Mesenchymal stem cell (in vitro differentiated cells and primary cell): Measurements from ENCODE around the gene MPPED2.

Experiments used
- DNase-seq: peaks from one replicate; pipeline ENCODE4 v3.0.0-alpha.2; 2013
- H2AFZ ChIP-seq: one replicate; pipeline ENCODE4 v1.6.1; 2013; ENCODE audit warnings: low read depth, mild to moderate bottlenecking, control low read depth, inconsistent platforms, low read length, moderate library complexity
- H2AK5ac ChIP-seq: 2 replicates; pipeline ENCODE4 v1.6.1; 2013; ENCODE audit warnings: low read length, moderate library complexity, mild to moderate bottlenecking, inconsistent platforms; ENCODE audit not compliant: severe bottlenecking
- H2BK120ac ChIP-seq: one replicate; pipeline ENCODE4 v1.6.1; 2013; ENCODE audit warnings: low read depth, mild to moderate bottlenecking, inconsistent platforms, low read length, moderate library complexity
- H2BK12ac ChIP-seq, 2 experiments: one replicate each; pipeline ENCODE4 v1.6.1; 2013; ENCODE audit warnings: inconsistent platforms in 2 of 2, low read length in 2 of 2, mild to moderate bottlenecking in 2 of 2, moderate library complexity in 2 of 2, control low read depth in 1 of 2
- H2BK15ac ChIP-seq: one replicate; pipeline ENCODE4 v1.6.1; 2013; ENCODE audit warnings: mild to moderate bottlenecking, low read depth, inconsistent platforms; ENCODE audit not compliant: poor library complexity, severe bottlenecking
- H2BK5ac ChIP-seq: 2 replicates; pipeline ENCODE4 v1.6.1; 2013; ENCODE audit warnings: low read depth, mild to moderate bottlenecking, low read length, control low read depth, inconsistent platforms; ENCODE audit not compliant: poor library complexity, severe bottlenecking
- H3K14ac ChIP-seq, 2 experiments: one replicate each; pipeline ENCODE4 v1.6.1; 2013; ENCODE audit warnings: inconsistent platforms in 2 of 2, low read length in 2 of 2, control low read depth in 1 of 2, mild to moderate bottlenecking in 1 of 2, moderate library complexity in 1 of 2
- H3K18ac ChIP-seq, 2 experiments: one replicate each; pipeline ENCODE4 v1.6.1; 2013; ENCODE audit warnings: inconsistent platforms in 2 of 2, low read length in 2 of 2, control low read depth in 1 of 2, low read depth in 1 of 2, mild to moderate bottlenecking in 1 of 2
- H3K23ac ChIP-seq, 2 experiments: one replicate each; pipeline ENCODE4 v1.6.1; 2013; ENCODE audit warnings: inconsistent platforms in 2 of 2, low read length in 2 of 2, mild to moderate bottlenecking in 2 of 2, moderate library complexity in 2 of 2, control low read depth in 1 of 2
- H3K27ac ChIP-seq: 2 replicates; pipeline ENCODE4 v1.5.1; 2013; ENCODE audit warnings: mild to moderate bottlenecking, moderate library complexity, low read length, control low read depth, inconsistent platforms; ENCODE audit not compliant: poor library complexity, severe bottlenecking
- H3K27me3 ChIP-seq, 2 experiments: 2 replicates each; pipeline versions ENCODE4 v1.6.1 to v1.7.0; 2013; ENCODE audit warnings: low read length in 2 of 2, mild to moderate bottlenecking in 2 of 2, moderate library complexity in 2 of 2, control low read depth in 1 of 2, inconsistent platforms in 1 of 2; ENCODE audit not compliant: control insufficient read depth in 1 of 2, insufficient read depth in 1 of 2
- H3K36me3 ChIP-seq, 2 experiments: 2 replicates each; pipeline versions ENCODE4 v1.6.1 to v1.7.0; 2013; ENCODE audit warnings: low read length in 2 of 2, control low read depth in 1 of 2, inconsistent platforms in 1 of 2, low read depth in 1 of 2, mild to moderate bottlenecking in 1 of 2; ENCODE audit not compliant: insufficient read depth in 2 of 2, control insufficient read depth in 1 of 2
- H3K4ac ChIP-seq, 2 experiments: one replicate each; pipeline ENCODE4 v1.6.1; 2013; ENCODE audit warnings: inconsistent platforms in 2 of 2, low read length in 2 of 2, mild to moderate bottlenecking in 2 of 2, moderate library complexity in 2 of 2, control low read depth in 1 of 2, low read depth in 1 of 2
- H3K4me1 ChIP-seq: 2 replicates; pipeline ENCODE4 v1.6.1; 2013; ENCODE audit warnings: low read depth, low read length, control low read depth; ENCODE audit not compliant: control insufficient read depth, insufficient read depth
- H3K4me2 ChIP-seq: 2 replicates; pipeline ENCODE4 v1.6.1; 2013; ENCODE audit warnings: low read length, mild to moderate bottlenecking, inconsistent platforms; ENCODE audit not compliant: poor library complexity, severe bottlenecking
- H3K4me3 ChIP-seq, 2 experiments: 2 replicates each; pipeline versions ENCODE4 v1.5.1 to v1.7.0; 2013; ENCODE audit warnings: low read length in 2 of 2, mild to moderate bottlenecking in 2 of 2, control low read depth in 1 of 2, low read depth in 1 of 2; ENCODE audit not compliant: insufficient read depth in 1 of 2
- H3K79me1 ChIP-seq: replicated peaks from 2 replicates; pipeline ENCODE4 v1.6.1; 2013; ENCODE audit warnings: mild to moderate bottlenecking, control low read depth, low read length, inconsistent platforms; ENCODE audit not compliant: poor library complexity, severe bottlenecking
- H3K9ac ChIP-seq: 2 replicates; pipeline ENCODE4 v1.7.0; 2013; ENCODE audit warnings: mild to moderate bottlenecking, low read length, moderate library complexity
- H3K9me3 ChIP-seq: 2 replicates; pipeline ENCODE4 v1.7.0; 2013; ENCODE audit warnings: mild to moderate bottlenecking, low read length; ENCODE audit not compliant: control insufficient read depth
- H4K8ac ChIP-seq: one replicate; pipeline ENCODE4 v1.6.1; 2013; ENCODE audit warnings: inconsistent platforms, mild to moderate bottlenecking, low read length, moderate library complexity
- H4K91ac ChIP-seq: one replicate; pipeline ENCODE4 v1.6.1; 2013; ENCODE audit warnings: mild to moderate bottlenecking, low read length, inconsistent platforms
- WGBS: methylation state at CpG from one replicate; pipeline ENCODE4 v1.1.7; 2013; ENCODE audit warnings: mixed read lengths; 5-methylcytosine and 5-hydroxymethylcytosine counted together

The MPPED2 gene

GRCh38 chr11:30535818-30536217 is 50.3 kb downstream of the MPPED2 start:
- H3K23ac ChIP-seq: no peak overlapping the region
- no peak overlapping the region for H4K8ac ChIP-seq
- H3K4me3 ChIP-seq: no peak overlapping the region
- no peak overlapping the region for H3K27ac ChIP-seq
- no peak overlapping the region for H3K9ac ChIP-seq
- H2AK5ac ChIP-seq: no peak overlapping the region
- no peak overlapping the region for H2BK15ac ChIP-seq
- 52% methylated on average over 9 of the region's 13 CpGs for WGBS
- no peak overlapping the region for H3K4ac ChIP-seq
- no peak overlapping the region for H3K14ac ChIP-seq
- H3K18ac ChIP-seq: no peak overlapping the region
- no peak overlapping the region for H4K91ac ChIP-seq
- H2AFZ ChIP-seq: no peak overlapping the region
- H3K27me3 ChIP-seq: no peaks in the 10 kb centered on the region
- H2BK12ac ChIP-seq: no peak overlapping the region
- no peaks in the 10 kb centered on the region for H3K36me3 ChIP-seq
- H3K4me1 ChIP-seq: no peaks in the 10 kb centered on the region
- no peak overlapping the region for H2BK5ac ChIP-seq
- no peaks in the 10 kb centered on the region for H3K9me3 ChIP-seq
- no peak for DNase-seq
- no peaks in the 10 kb centered on the region for H3K79me1 ChIP-seq
- H3K4me2 ChIP-seq: no peak overlapping the region
- no peak overlapping the region for H2BK120ac ChIP-seq

GRCh38 chr11:30533445-30533947 is 52.7 kb downstream of the MPPED2 start:
- no peak overlapping the region for H2AFZ ChIP-seq

GRCh38 chr11:30527566-30527965 is 58.6 kb downstream of the MPPED2 start:
- H3K36me3 ChIP-seq: no peaks in the 10 kb centered on the region
- 80% methylated on average over 3 of the region's 3 CpGs for WGBS

More at GRCh38 chr11:30533445-30533947, 52.7 kb downstream of the MPPED2 start:
- Histone ChIP-seq H2BK120ac (no peak overlapping the region), H3K4me3 (no peak overlapping the region), H2AK5ac (no peak overlapping the region), H3K18ac (no peak overlapping the region), H4K8ac (no peak overlapping the region), H3K14ac (no peak overlapping the region), H4K91ac (no peak overlapping the region), H3K9me3 (no peaks in the 10 kb centered on the region), H2BK12ac (no peak overlapping the region), H3K4me2 (no peak overlapping the region), H3K79me1 (no peaks in the 10 kb centered on the region), H3K4ac (no peak overlapping the region), H3K9ac (no peak overlapping the region), H3K27me3 (no peaks in the 10 kb centered on the region), H3K27ac (no peak overlapping the region), H3K23ac (no peak overlapping the region), H3K4me1 (no peaks in the 10 kb centered on the region), H2BK5ac (no peak overlapping the region), H3K36me3 (no peaks in the 10 kb centered on the region), H2BK15ac (no peak overlapping the region)
- WGBS: 80% methylated on average over 2 of the region's 2 CpGs
- no peak for DNase-seq

GRCh38 chr11:30526558-30526957 is 59.6 kb downstream of the MPPED2 start:
- no peak overlapping the region for H2BK120ac ChIP-seq
- H3K18ac ChIP-seq: no peak overlapping the region
- no peak overlapping the region for H3K4me3 ChIP-seq
- H3K27ac ChIP-seq: no peak overlapping the region
- H3K79me1 ChIP-seq: no peaks in the 10 kb centered on the region
- no peaks in the 10 kb centered on the region for H3K27me3 ChIP-seq
- H3K9me3 ChIP-seq: no peaks in the 10 kb centered on the region
- H4K91ac ChIP-seq: no peak overlapping the region
- no peak overlapping the region for H2AFZ ChIP-seq
- no peak overlapping the region for H2AK5ac ChIP-seq
- no peak overlapping the region for H4K8ac ChIP-seq
- WGBS: 65% methylated on average over 3 of the region's 3 CpGs
- H3K4me2 ChIP-seq: no peak overlapping the region
- no peaks in the 10 kb centered on the region for H3K4me1 ChIP-seq
- DNase-seq: no peak
- H3K14ac ChIP-seq: no peak overlapping the region
- H2BK12ac ChIP-seq: no peak overlapping the region
- H3K36me3 ChIP-seq: no peaks in the 10 kb centered on the region
- H2BK5ac ChIP-seq: no peak overlapping the region
- no peak overlapping the region for H3K23ac ChIP-seq
- no peak overlapping the region for H2BK15ac ChIP-seq
- H3K4ac ChIP-seq: no peak overlapping the region
- H3K9ac ChIP-seq: no peak overlapping the region

More at GRCh38 chr11:30527566-30527965, 58.6 kb downstream of the MPPED2 start:
- no peak overlapping the region for H2BK12ac ChIP-seq
- no peak overlapping the region for H3K18ac ChIP-seq
- H3K4me2 ChIP-seq: no peak overlapping the region
- no peak overlapping the region for H3K4ac ChIP-seq
- H3K27ac ChIP-seq: no peak overlapping the region
- no peak overlapping the region for H3K23ac ChIP-seq
- H3K9me3 ChIP-seq: no peaks in the 10 kb centered on the region
- no peaks in the 10 kb centered on the region for H3K79me1 ChIP-seq
- no peak overlapping the region for H2AFZ ChIP-seq
- H3K14ac ChIP-seq: no peak overlapping the region
- H3K9ac ChIP-seq: no peak overlapping the region
- H4K91ac ChIP-seq: no peak overlapping the region
- H2BK5ac ChIP-seq: no peak overlapping the region
- H3K4me1 ChIP-seq: no peaks in the 10 kb centered on the region
- no peak overlapping the region for H2BK120ac ChIP-seq
- H3K4me3 ChIP-seq: no peak overlapping the region
- no peak overlapping the region for H2AK5ac ChIP-seq
- H3K27me3 ChIP-seq: no peaks in the 10 kb centered on the region
- no peak overlapping the region for H2BK15ac ChIP-seq
- no peak overlapping the region for H4K8ac ChIP-seq
- DNase-seq: no peak
